Peyer's patch (tissue), 4 donors: ENCODE measurements around the gene HEPHL1. TPM values are rescaled to one million over a fixed set of nuclear protein-coding genes. Genes with fewer than 3 reads are reported as not detected.

Experiments used
- DNase-seq, 3 donors: peaks; one replicate each; pipeline ENCODE4 v3.0.0-alpha.2; 2017 to 2019
- H3K27ac ChIP-seq, 4 donors: fragments of 200-600 bp; sonication (generic); one replicate each; pipeline ENCODE4 v1.5.1; 2016 to 2019
- H3K27me3 ChIP-seq, 2 donors: fragments of 200-600 bp; sonication (generic); one replicate each; pipeline ENCODE4 v1.5.1; 2019
- H3K36me3 ChIP-seq, 3 donors: fragments of 200-600 bp; sonication (generic); one replicate each; pipeline ENCODE4 v1.5.1; 2016 to 2019
- H3K4me1 ChIP-seq, 4 donors: fragments of 200-600 bp; sonication (generic); one replicate each; pipeline ENCODE4 v1.5.1; 2016 to 2019
- H3K4me3 ChIP-seq, 4 donors: fragments of 200-600 bp; sonication (generic); 1 replicate in 3 of 4; 2 replicates in 1 of 4; pipeline ENCODE4 v1.5.1; 2016 to 2019; ENCODE audit warnings: mild to moderate bottlenecking in 1 of 4
- H3K9me3 ChIP-seq, 4 donors: fragments of 200-600 bp; sonication (generic); one replicate each; pipeline ENCODE4 v1.5.1; 2016 to 2019; ENCODE audit warnings: mild to moderate bottlenecking in 1 of 4
- POLR2A ChIP-seq, 2 donors: fragments of 450-650 bp; IDR thresholded peaks; one replicate each; pipeline ENCODE4 v1.5.1; 2017; ENCODE audit warnings: antibody characterized with exemption in 2 of 2, mild to moderate bottlenecking in 2 of 2, moderate library complexity in 2 of 2
- total RNA-seq, 4 donors: library from RNA; depleted of rRNA; stranded (reverse); fragments of >200 nt; gene quantifications; one replicate each; pipeline ENCODE4 v1.1.0, GENCODE V29; 2016
- TF ChIP-seq, protein P1 (sequence below), 6 experiments: fragments of 450-650 bp in 4 of 6; fragments of 200-600 bp in 2 of 6; sonication (generic) in 1 of 6; IDR thresholded peaks; one replicate each; pipeline ENCODE4 v1.5.1; 2017 to 2019; ENCODE audit warnings: antibody characterized with exemption in 6 of 6, mild to moderate bottlenecking in 3 of 6, moderate library complexity in 1 of 6

Gene HEPHL1
- total RNA-seq, 4 donors from 2014 or later: not detected

GRCh38 chr11:94132823-94133408 is 111.8 kb downstream of the HEPHL1 start:
- no peak for DNase-seq
- H3K4me1 ChIP-seq: peaks cover 0 to 40% (median 8%) of the 10 kb centered on the region in 4 donors
- H3K4me3 ChIP-seq: no peak overlapping the region

GRCh38 chr11:94133752-94134151 is 112.6 kb downstream of the HEPHL1 start:
- no peaks in the 10 kb centered on the region for H3K9me3 ChIP-seq
- H3K4me1 ChIP-seq: peaks cover 0 to 37% (median 8%) of the 10 kb centered on the region in 4 donors
- no peak for TF ChIP-seq POLR2A (IDR thresholded peaks at IDR 0.05)
- TF ChIP-seq, protein P1, sequence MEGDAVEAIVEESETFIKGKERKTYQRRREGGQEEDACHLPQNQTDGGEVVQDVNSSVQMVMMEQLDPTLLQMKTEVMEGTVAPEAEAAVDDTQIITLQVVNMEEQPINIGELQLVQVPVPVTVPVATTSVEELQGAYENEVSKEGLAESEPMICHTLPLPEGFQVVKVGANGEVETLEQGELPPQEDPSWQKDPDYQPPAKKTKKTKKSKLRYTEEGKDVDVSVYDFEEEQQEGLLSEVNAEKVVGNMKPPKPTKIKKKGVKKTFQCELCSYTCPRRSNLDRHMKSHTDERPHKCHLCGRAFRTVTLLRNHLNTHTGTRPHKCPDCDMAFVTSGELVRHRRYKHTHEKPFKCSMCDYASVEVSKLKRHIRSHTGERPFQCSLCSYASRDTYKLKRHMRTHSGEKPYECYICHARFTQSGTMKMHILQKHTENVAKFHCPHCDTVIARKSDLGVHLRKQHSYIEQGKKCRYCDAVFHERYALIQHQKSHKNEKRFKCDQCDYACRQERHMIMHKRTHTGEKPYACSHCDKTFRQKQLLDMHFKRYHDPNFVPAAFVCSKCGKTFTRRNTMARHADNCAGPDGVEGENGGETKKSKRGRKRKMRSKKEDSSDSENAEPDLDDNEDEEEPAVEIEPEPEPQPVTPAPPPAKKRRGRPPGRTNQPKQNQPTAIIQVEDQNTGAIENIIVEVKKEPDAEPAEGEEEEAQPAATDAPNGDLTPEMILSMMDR (IDR thresholded peaks at IDR 0.05): no peak
- no peaks in the 10 kb centered on the region for H3K36me3 ChIP-seq
- DNase-seq: no peak
- no peak overlapping the region for H3K4me3 ChIP-seq
- peak overlapping the region in 1 of 4 donors; percentile 6 for H3K27ac ChIP-seq
- no peaks in the 10 kb centered on the region for H3K27me3 ChIP-seq

More at GRCh38 chr11:94132823-94133408, 111.8 kb downstream of the HEPHL1 start:
- H3K27ac ChIP-seq: peak overlapping the region in 1 of 4 donors; percentile 6
- TF ChIP-seq POLR2A (IDR thresholded peaks at IDR 0.05): no peak
- TF ChIP-seq, protein P1 (IDR thresholded peaks at IDR 0.05): no peak
- H3K36me3 ChIP-seq: no peaks in the 10 kb centered on the region
- H3K27me3 ChIP-seq: no peaks in the 10 kb centered on the region
- H3K9me3 ChIP-seq: no peaks in the 10 kb centered on the region

GRCh38 chr11:94134651-94135512 is 113.7 kb downstream of the HEPHL1 start:
- Histone ChIP-seq H3K4me1 (peaks cover 0 to 36% (median 8%) of the 10 kb centered on the region in 4 donors), H3K27me3 (no peaks in the 10 kb centered on the region), H3K9me3 (no peaks in the 10 kb centered on the region), H3K4me3 (no peak overlapping the region), H3K36me3 (no peaks in the 10 kb centered on the region), H3K27ac (peak overlapping the region; percentile 35 to 73 (median 49))
- DNase-seq: peak in 2 of 3 donors; percentile 31 to 72
- no peak for TF ChIP-seq POLR2A (IDR thresholded peaks at IDR 0.05)
- TF ChIP-seq, protein P1 (IDR thresholded peaks at IDR 0.05): no peak

DNA sequence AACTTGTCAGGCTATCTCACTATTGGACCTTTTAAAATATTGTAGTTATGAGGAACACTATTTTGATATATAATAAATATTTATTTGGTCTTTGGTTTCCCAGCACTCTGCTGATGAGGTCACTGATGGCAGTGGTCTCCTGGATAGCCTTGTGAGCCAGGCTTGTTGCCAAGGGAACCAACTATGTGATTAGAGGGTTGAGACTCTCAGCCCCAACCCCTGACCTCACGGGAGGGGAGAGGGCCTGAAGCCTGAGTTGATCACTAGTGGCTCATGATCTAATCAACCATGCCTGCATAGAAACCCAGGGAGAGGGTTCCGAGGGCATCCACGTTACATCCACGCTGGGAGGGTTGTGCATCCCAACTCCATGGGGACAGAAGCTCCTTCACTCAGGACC is 118.3 kb downstream of the HEPHL1 start:
- peaks cover 0 to 18% (median 4%) of the 10 kb centered on the region in 4 donors for H3K4me1 ChIP-seq
- no peaks in the 10 kb centered on the region for H3K36me3 ChIP-seq
- no peak for DNase-seq
- H3K4me3 ChIP-seq: no peak overlapping the region
- no peaks in the 10 kb centered on the region for H3K27me3 ChIP-seq
- no peak for TF ChIP-seq POLR2A (IDR thresholded peaks at IDR 0.05)
- TF ChIP-seq, protein P1 (IDR thresholded peaks at IDR 0.05): no peak
- H3K27ac ChIP-seq: no peak overlapping the region
- no peaks in the 10 kb centered on the region for H3K9me3 ChIP-seq

GRCh38 chr11:94140154-94140655 is 119.1 kb downstream of the HEPHL1 start:
- H3K27me3 ChIP-seq: no peaks in the 10 kb centered on the region
- TF ChIP-seq, protein P1 (IDR thresholded peaks at IDR 0.05): no peak
- TF ChIP-seq POLR2A (IDR thresholded peaks at IDR 0.05): no peak
- H3K36me3 ChIP-seq: no peaks in the 10 kb centered on the region
- no peak for DNase-seq
- peaks cover 0 to 13% (median under 1%) of the 10 kb centered on the region in 4 donors for H3K4me1 ChIP-seq
- no peak overlapping the region for H3K4me3 ChIP-seq
- no peak overlapping the region for H3K27ac ChIP-seq
- no peaks in the 10 kb centered on the region for H3K9me3 ChIP-seq
